ENCODE measurements around the gene MYCBPAP.

DNA sequence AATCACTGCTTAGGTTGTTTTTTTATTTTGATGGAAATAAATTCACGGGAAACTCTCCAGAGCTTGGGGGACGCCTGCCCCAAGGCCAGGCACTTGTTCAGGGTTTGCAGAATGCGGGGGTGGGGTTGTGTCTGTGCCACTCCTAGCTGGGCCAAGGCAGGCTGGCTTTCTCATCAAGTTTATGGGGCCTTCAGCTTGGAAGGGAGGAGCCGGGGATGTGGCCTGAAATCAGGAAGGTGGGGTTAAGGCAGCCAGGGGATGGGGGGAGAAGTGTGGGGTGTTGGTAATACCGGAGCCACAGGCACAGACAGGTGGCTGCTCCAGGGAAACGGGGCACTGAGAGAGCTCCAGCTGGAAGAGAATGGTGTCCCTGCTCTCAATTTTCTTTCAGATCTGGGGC, 37.8 kb upstream of the MYCBPAP start:
- TF ChIP-seq, protein P1, sequence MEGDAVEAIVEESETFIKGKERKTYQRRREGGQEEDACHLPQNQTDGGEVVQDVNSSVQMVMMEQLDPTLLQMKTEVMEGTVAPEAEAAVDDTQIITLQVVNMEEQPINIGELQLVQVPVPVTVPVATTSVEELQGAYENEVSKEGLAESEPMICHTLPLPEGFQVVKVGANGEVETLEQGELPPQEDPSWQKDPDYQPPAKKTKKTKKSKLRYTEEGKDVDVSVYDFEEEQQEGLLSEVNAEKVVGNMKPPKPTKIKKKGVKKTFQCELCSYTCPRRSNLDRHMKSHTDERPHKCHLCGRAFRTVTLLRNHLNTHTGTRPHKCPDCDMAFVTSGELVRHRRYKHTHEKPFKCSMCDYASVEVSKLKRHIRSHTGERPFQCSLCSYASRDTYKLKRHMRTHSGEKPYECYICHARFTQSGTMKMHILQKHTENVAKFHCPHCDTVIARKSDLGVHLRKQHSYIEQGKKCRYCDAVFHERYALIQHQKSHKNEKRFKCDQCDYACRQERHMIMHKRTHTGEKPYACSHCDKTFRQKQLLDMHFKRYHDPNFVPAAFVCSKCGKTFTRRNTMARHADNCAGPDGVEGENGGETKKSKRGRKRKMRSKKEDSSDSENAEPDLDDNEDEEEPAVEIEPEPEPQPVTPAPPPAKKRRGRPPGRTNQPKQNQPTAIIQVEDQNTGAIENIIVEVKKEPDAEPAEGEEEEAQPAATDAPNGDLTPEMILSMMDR (IDR thresholded peaks at IDR 0.05), result no peak
- TF ChIP-seq POLR2A (IDR thresholded peaks at IDR 0.05), result no peak

Measured in lower leg skin (tissue), 3 donors.